Measurements from ENCODE around the gene ASZ1. TPM values are rescaled to one million over a fixed set of nuclear protein-coding genes. Genes with fewer than 3 reads are reported as not detected.
"Not testable (repeated sequence)": the region's sequence is repeated elsewhere in the genome, so short reads cannot be mapped to it uniquely, and the experiment has no call there.

The ASZ1 gene
- total RNA-seq, 2 donors from 2014 or later = not detected

- Histone ChIP-seq H3K27ac (peak overlapping the region in 1 of 4 donors; percentile 44), H3K4me3 (no peak overlapping the region), H3K36me3 (replicated peaks in 1 of 2; ENCODE audit: insufficient read depth in 1 of 2, low read depth in 2 of 2) (no peaks in the 10 kb centered on the region), H3K27me3 (peaks cover 0 to 3% of the 10 kb centered on the region in 2 donors), H3K4me1 (no peaks in the 10 kb centered on the region), H3K9me3 (no peaks in the 10 kb centered on the region)
- TF ChIP-seq CTCF (IDR thresholded peaks at IDR 0.05) = no peak
- ATAC-seq = no peak
- intact Hi-C loops (cut with DNase I) = no loop called here
- WGBS, 2 donors = 57 to 63% methylated on average over 2 of the region's 2 CpGs
- no peak for DNase-seq
These were observed 40.9 kb upstream of the ASZ1 start for GRCh38 chr7:117468174-117468573.

DNA sequence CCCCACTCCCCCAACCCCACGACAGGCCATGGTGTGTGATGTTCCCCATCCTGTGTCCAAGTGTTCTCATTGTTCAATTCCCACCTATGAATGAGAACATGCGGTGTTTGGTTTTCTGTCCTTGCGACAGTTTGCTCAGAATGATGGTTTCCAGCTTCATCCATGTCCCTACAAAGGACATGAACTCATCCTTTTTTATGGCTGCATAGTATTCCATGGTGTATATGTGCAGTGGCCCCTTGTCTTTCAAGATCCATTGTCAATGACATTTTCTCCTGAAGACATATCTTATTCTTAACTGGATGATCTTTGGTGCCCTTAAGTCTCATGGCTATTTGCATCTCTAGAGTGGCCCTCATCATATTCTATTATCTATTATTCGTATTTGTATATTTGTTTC lies 33.5 kb upstream of the ASZ1 start:
- H3K27me3 ChIP-seq; H3K9me3 ChIP-seq; ATAC-seq; intact Hi-C loops (cut with DNase I); H3K36me3 ChIP-seq (replicated peaks in 1 of 2; ENCODE audit: insufficient read depth in 1 of 2, low read depth in 2 of 2); H3K4me1 ChIP-seq; H3K27ac ChIP-seq; H3K4me3 ChIP-seq; DNase-seq: not testable (repeated sequence)
- 91 to 93% methylated on average over 4 of the region's 4 CpGs for WGBS, 2 donors

DNA sequence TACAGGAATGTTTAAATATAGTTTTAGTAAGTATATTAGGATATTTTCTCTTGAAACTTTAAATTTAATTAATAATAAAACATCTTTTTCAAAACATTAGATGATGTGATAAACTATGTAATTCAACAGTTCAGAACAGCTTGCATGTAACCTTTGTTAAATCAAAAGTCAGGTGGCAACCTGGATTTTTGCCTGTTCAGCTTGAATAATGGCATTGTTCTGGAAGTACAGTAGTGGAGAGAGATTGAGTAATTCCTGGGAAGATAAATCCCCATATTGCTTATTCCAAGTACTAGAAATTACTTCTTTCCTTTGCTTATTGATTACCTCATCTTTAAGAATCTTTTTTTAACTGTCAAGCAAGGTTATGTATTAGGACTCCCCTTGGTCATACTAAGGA lies 32.4 kb upstream of the ASZ1 start:
- Histone ChIP-seq H3K4me1 (no peaks in the 10 kb centered on the region), H3K27me3 (no peaks in the 10 kb centered on the region), H3K9me3 (no peaks in the 10 kb centered on the region), H3K27ac (peak overlapping the region in 1 of 4 donors; percentile 41), H3K36me3 (replicated peaks in 1 of 2; ENCODE audit: insufficient read depth in 1 of 2, low read depth in 2 of 2) (no peaks in the 10 kb centered on the region), H3K4me3 (no peak overlapping the region)
- ATAC-seq (no peak), DNase-seq (peak in 1 of 4 donors; percentile 20)
- TF ChIP-seq POLR2A (IDR thresholded peaks at IDR 0.05) = no peak
- TF ChIP-seq CTCF (IDR thresholded peaks at IDR 0.05) = no peak
- intact Hi-C loops (cut with DNase I) = no loop called here

GRCh38 chr7:117458977-117459583 lies 31.8 kb upstream of the ASZ1 start:
- intact Hi-C loops (cut with DNase I) = no loop called here
- DNase-seq (no peak), ATAC-seq (peak; percentile 50)
- 28% methylated on average over 3 of the region's 3 CpGs for WGBS, 2 donors
- no peaks in the 10 kb centered on the region for H3K4me1 ChIP-seq
- H3K36me3 ChIP-seq (replicated peaks in 1 of 2; ENCODE audit: insufficient read depth in 1 of 2, low read depth in 2 of 2) = no peaks in the 10 kb centered on the region
- no peaks in the 10 kb centered on the region for H3K9me3 ChIP-seq
- no peaks in the 10 kb centered on the region for H3K27me3 ChIP-seq
- H3K27ac ChIP-seq = peak overlapping the region in 1 of 4 donors; percentile 41
- TF ChIP-seq CTCF (IDR thresholded peaks at IDR 0.05) (peak; percentile 14 to 63 (median 54)), POLR2A (IDR thresholded peaks at IDR 0.05) (no peak)
- H3K4me3 ChIP-seq = no peak overlapping the region

- WGBS, 2 donors = 64 to 75% methylated on average over 2 of the region's 2 CpGs
- no peaks in the 10 kb centered on the region for H3K9me3 ChIP-seq
- intact Hi-C loops (cut with DNase I) = no loop called here
- DNase-seq (no peak), ATAC-seq (no peak)
- H3K27me3 ChIP-seq = no peaks in the 10 kb centered on the region
- no peaks in the 10 kb centered on the region for H3K36me3 ChIP-seq (replicated peaks in 1 of 2; ENCODE audit: insufficient read depth in 1 of 2, low read depth in 2 of 2)
- H3K27ac ChIP-seq = peak overlapping the region; percentile 22 to 67 (median 54)
- TF ChIP-seq CTCF (IDR thresholded peaks at IDR 0.05) (no peak), POLR2A (IDR thresholded peaks at IDR 0.05) (no peak)
- peaks cover 3% of the 10 kb centered on the region for H3K4me1 ChIP-seq
- no peak overlapping the region for H3K4me3 ChIP-seq
These were observed 21.4 kb upstream of the ASZ1 start for GRCh38 chr7:117448655-117449054.
